Panc1 (cell line): ENCODE measurements around the gene MRPS23. TPM values are rescaled to one million over a fixed set of nuclear protein-coding genes. Genes with fewer than 3 reads are reported as not detected.

Experiments
- ATAC-seq: fragments of 200-7000 bp; cut with Tn5 transposase; 2 replicates; pipeline ENCODE4 v1.9.1; 2020; ENCODE audit warnings: mild to moderate bottlenecking, moderate library complexity
- BruUV-seq: library from RNA; stranded (reverse); fragments of 400-500 nt; replicated peaks from 2 replicates; lab custom pipeline; 2021; lab: Mats Ljungman, UMichigan
- CTCF ChIA-PET: fragments of 300-600 bp; sonication (Branson Sonifier 250); formaldehyde crosslinking; loops from one replicate; lab custom pipeline; 2022; ENCODE audit warnings: antibody characterized with exemption; lab: Charles Lee
- POLR2A ChIA-PET: fragments of 300-600 bp; sonication (Branson Sonifier 250); formaldehyde crosslinking; loops from one replicate; lab custom pipeline; 2022; ENCODE audit warnings: antibody characterized with exemption; lab: Charles Lee
- DNase-seq: peaks from one replicate; pipeline ENCODE4 v3.0.0-alpha.2; 2010; ENCODE audit warnings: low read depth, low spot score
- H3K27ac ChIP-seq: 2 replicates; pipeline ENCODE4 v1.5.1; 2011; ENCODE audit warnings: mild to moderate bottlenecking, low read length, inconsistent platforms
- H3K27me3 ChIP-seq: fragments of 200-500 bp; sonication (Bioruptor generic); 2 replicates; pipeline ENCODE4 v1.6.0; 2014; ENCODE audit warnings: low read length, inconsistent platforms; ENCODE audit not compliant: control insufficient read depth, insufficient read depth
- H3K36me3 ChIP-seq: fragments of 200-500 bp; sonication (Bioruptor generic); 2 replicates; pipeline ENCODE4 v1.5.1; 2014; ENCODE audit warnings: inconsistent platforms, mild to moderate bottlenecking, low read length, moderate library complexity; ENCODE audit not compliant: control insufficient read depth, insufficient read depth
- H3K4me1 ChIP-seq: 2 replicates; pipeline ENCODE4 v1.5.1; 2011; ENCODE audit warnings: inconsistent platforms, mild to moderate bottlenecking, low read length, moderate library complexity; ENCODE audit not compliant: control insufficient read depth, insufficient read depth
- H3K4me3 ChIP-seq, 2 experiments: 2 replicates each; pipeline ENCODE4 v1.5.1; 2011 to 2012; ENCODE audit warnings: low read depth in 2 of 2, low read length in 2 of 2, mild to moderate bottlenecking in 2 of 2, inconsistent platforms in 1 of 2, moderate library complexity in 1 of 2
- H3K9me3 ChIP-seq: fragments of 200-500 bp; sonication (Bioruptor generic); 2 replicates; pipeline ENCODE4 v1.5.1; 2014; ENCODE audit warnings: low read depth, mild to moderate bottlenecking, inconsistent platforms, low read length, moderate library complexity; ENCODE audit not compliant: control insufficient read depth, insufficient read depth
- CTCF ChIP-seq: fragments of 450-650 bp; IDR thresholded peaks from 2 replicates; pipeline ENCODE4 v1.5.1; 2017; ENCODE audit warnings: mild to moderate bottlenecking
- POLR2AphosphoS5 ChIP-seq: IDR thresholded peaks from 2 replicates; pipeline ENCODE4 v1.6.1; 2012; ENCODE audit warnings: mild to moderate bottlenecking, low read depth, low read length, moderate library complexity
- REST ChIP-seq, 2 experiments: IDR thresholded peaks; 2 replicates each; pipeline ENCODE4 v1.6.1; 2011 to 2012; ENCODE audit warnings: low read depth in 2 of 2, control low read depth in 1 of 2, low read length in 1 of 2, mild to moderate bottlenecking in 1 of 2, moderate library complexity in 1 of 2; ENCODE audit not compliant: insufficient read depth in 1 of 2
- SIN3A ChIP-seq: IDR thresholded peaks from 2 replicates; pipeline ENCODE4 v1.6.1; 2012; ENCODE audit warnings: low read depth, mild to moderate bottlenecking, low read length, moderate library complexity, borderline replicate concordance; ENCODE audit not compliant: insufficient read depth
- TCF7L2 ChIP-seq: IDR thresholded peaks from 2 replicates; pipeline ENCODE4 v1.6.1; 2011; ENCODE audit warnings: mild to moderate bottlenecking, low read depth, low read length, inconsistent platforms
- in situ Hi-C: cut with HindIII; loops from 2 replicates; pipeline ENCODE4 v1.10.0; 2016; ENCODE audit warnings: low sequenced_read_pairs, low pct_unique_long_range_greater_than_20kb
- intact Hi-C: fragments of 100-400 bp; cut with micrococcal nuclease; formaldehyde crosslinking; loops from one replicate; pipeline ENCODE4 v1.10.0; 2022; ENCODE audit not compliant: unreplicated experiment
- total RNA-seq: library from RNA; stranded (reverse); gene quantifications from one replicate; pipeline ENCODE4 v1.2.1, GENCODE V29; 2021; ENCODE audit not compliant: unreplicated experiment

The MRPS23 gene
- total RNA-seq, 1 experiment from 2014 or later, result 85.4 TPM

- no peak overlapping the region for H3K4me3 ChIP-seq
- H3K36me3 ChIP-seq, result no peaks in the 10 kb centered on the region
- H3K4me1 ChIP-seq, result peaks cover 74% of the 10 kb centered on the region
- TF ChIP-seq CTCF (no peak), POLR2AphosphoS5 (no peak), TCF7L2 (no peak), SIN3A (no peak), REST (IDR thresholded peaks at IDR 0.05; ENCODE audit: insufficient read depth in 1 of 2, low read depth in 2 of 2, low read length in 1 of 2) (no peak)
- ChIA-PET POLR2A (no interaction called here), CTCF (no interaction called here)
- DNase-seq, result no peak
- BruUV-seq, result no TSS peak
- intact Hi-C loops, result loop anchor here (10.0 kb wide), 1 partner anchor 60 kb away; no protein-coding TSS in a partner anchor
- in situ Hi-C loops, result no loop called here
- no peaks in the 10 kb centered on the region for H3K9me3 ChIP-seq
- no peak for ATAC-seq
- peak overlapping the region; percentile 62 for H3K27ac ChIP-seq
- no peaks in the 10 kb centered on the region for H3K27me3 ChIP-seq
Observed at GRCh38 chr17:57894848-57895247, 45.0 kb upstream of the MRPS23 start.

DNA sequence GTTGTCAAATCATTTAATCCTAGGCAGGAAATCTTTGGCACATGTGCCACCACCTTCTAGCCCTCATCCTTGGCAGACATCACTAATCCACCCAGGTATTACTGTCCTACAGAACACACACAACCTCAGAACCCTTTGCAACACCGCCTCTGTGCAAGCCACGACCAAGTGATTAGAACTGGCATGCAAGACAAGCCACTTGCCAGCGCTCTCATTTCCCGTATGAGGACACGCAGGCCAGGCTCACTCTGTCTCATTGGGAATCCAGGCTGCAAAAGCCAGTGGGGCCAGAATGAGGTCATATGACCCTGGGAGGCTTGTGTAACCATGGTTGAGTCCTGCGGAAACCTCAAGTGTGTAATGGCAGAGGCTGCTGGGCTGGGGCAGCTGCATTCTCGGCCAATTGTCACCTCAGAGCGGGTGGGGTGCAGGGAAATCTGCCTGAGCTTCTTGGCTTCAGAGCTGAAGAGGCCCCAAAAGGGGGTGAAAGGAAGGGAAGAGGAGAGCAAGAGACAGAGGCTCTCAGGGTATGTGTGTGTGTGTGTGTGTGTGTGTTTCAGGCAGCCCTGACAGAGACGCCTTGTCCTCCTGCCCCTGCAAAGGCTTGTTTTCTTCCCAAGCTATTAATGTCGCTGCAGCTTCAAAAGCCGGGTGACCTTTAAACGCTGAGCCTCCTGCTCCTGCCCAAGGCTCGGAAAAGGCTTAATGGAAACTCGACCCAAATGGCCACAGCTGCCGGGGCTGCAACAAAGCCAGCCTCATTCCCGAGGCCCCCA, 43.2 kb upstream of the MRPS23 start:
- intact Hi-C loops (loop anchor here (10.0 kb wide), 1 partner anchor 58 kb away; no protein-coding TSS in a partner anchor), in situ Hi-C loops (no loop called here)
- no peaks in the 10 kb centered on the region for H3K36me3 ChIP-seq
- CTCF ChIA-PET, result interaction anchor here (1.0 to 1.6 kb wide), 4 partner anchors 15 to 35 kb away, joined by 3 to 6 read pairs (median 5); no protein-coding TSS in a partner anchor
- peak overlapping the region; percentile 94 for H3K27ac ChIP-seq
- peaks cover 70% of the 10 kb centered on the region for H3K4me1 ChIP-seq
- no peaks in the 10 kb centered on the region for H3K9me3 ChIP-seq
- peak; percentile 65 for ATAC-seq
- TF ChIP-seq SIN3A (no peak), TCF7L2 (0 out of 2 replicates have a peak, but pooled peaks have one; percentile 10), REST (IDR thresholded peaks at IDR 0.05; ENCODE audit: insufficient read depth in 1 of 2, low read depth in 2 of 2, low read length in 1 of 2) (no peak)
- BruUV-seq, result no TSS peak
- H3K27me3 ChIP-seq, result no peaks in the 10 kb centered on the region
- DNase-seq, result no peak
- H3K4me3 ChIP-seq, result no peak overlapping the region
- POLR2A ChIA-PET, result interaction anchor here (0.6 kb wide), 1 partner anchor 30 kb away, joined by 3 read pairs; no protein-coding TSS in a partner anchor
